M059J (cell line): ENCODE measurements around the gene CCDC182. TPM values are rescaled to one million over a fixed set of nuclear protein-coding genes. Genes with fewer than 3 reads are reported as not detected.

Experiments used
- DNase-seq: peaks from one replicate; pipeline ENCODE4 v3.0.0-alpha.2; 2012; ENCODE audit warnings: low read depth
- total RNA-seq: library from RNA; depleted of rRNA; stranded (reverse); fragments of >200 nt; shearing (Covaris generic); gene quantifications from 2 replicates; pipeline ENCODE4 v1.2.3, GENCODE V29; 2014; rRNA removed

CCDC182 gene
- total RNA-seq = not detected in 2 replicates

DNA sequence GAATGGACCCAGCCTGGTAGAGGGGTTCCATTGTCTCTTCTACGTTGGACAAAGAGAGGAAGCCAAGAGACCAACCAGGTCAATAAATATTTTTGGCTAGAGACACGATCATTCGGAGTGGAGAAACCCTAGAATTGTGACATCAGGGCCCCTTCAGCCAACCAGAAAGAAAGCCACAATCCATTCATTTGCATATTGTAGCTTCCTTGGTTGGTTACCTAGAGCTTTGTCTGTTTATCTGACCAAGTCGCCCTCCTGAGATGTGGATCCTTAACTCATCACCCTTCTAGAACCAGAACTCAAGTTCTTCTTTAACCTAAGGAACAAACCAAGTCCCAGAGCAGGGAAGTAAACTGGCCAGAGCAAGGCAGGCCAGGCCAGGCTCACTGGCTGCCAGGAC is at the start of gene CCDC182:
CCDC182 (minus strand) TSS at position 58 of the 400 bp plus-strand sequence; CDS start at position 31, 27 bp downstream.
- no peak for DNase-seq

DNA sequence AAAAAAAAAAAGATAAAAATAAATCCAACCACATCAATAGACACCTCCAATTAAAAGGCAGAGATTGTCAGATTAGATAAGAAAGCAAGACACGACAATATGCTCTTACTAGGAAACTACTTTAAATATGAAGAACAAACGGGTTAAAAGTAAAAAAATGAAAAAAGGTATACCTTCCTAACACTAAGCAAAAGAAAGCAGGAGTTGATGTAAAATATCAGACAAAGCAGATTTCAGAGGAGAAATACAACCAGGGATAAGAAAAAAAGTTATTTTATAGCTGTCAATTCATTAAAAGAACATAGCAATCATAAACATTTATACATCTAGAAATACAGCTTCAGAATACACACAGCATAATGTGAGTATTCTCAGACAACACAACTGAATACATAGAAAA is 49.7 kb upstream of the CCDC182 start:
- no peak for DNase-seq

DNA sequence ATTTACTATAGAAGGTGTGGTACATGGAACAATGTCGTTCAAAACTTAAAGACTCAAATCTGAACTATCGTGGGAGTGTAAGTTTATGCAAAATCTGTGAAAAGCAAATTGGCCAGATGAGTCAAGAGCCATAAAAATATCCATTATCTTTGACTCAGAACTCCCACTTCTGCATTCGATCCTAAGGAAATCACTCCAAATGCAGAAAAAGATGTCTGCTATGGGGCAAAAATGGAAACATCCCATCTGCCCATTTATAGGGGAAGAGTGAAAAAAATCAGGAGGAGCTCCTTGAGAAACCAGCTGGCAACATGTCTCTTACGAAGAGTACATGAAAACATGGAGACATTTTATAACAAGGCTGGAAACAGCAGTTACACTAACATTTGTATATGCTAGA is 43.6 kb upstream of the CCDC182 start:
- DNase-seq = no peak

DNA sequence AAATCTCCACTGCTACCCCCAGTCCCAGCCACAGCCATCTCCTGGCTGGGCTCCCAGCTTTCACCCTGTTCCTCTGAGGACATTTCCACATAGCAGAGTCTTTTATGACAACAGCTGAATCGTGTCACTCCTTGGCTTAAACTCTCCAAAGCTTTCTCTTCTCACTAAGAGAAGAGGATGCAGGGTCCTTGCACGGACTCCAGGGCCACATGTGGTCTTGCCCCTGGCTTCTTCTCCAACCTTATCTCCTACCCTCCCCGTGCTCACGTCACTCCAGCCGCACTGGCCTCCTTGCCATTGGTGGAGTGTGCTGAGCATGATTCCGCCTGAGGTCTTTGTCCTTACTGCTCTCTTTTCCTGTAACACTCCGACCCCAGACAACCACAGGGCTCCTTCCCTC is 39.9 kb upstream of the CCDC182 start:
- no peak for DNase-seq

DNA sequence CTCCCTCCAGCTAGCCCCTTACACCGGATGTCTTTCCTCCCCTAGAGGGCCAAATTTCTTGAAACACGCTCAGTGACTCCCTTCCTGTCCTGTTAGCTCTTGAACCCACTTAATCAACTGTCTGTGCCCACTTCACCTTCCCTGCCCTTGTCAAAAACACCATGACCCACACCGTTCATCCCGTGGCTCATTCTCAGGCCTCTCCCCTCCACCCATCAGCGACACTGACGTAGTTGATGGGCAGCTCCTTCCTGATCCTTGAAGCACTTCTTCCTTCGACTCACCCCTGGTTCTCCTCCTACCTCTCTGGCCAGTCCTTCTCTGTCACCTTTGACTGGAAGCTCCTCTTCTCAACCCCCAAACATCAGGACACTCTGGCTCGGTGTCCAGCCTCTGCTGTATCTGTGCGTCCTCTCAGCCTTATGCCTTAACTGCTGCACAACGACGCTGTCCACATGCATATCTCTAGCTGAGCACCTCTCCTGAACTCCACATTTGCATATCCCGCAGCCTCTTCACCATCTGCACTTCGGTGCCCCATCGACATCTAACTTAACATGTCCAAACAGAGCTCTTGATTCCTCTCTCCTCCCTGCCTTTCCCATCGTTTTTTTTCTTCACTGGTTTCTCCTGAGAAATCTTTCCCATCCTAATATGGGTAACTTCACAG is 39.3 kb upstream of the CCDC182 start:
- DNase-seq = no peak

DNA sequence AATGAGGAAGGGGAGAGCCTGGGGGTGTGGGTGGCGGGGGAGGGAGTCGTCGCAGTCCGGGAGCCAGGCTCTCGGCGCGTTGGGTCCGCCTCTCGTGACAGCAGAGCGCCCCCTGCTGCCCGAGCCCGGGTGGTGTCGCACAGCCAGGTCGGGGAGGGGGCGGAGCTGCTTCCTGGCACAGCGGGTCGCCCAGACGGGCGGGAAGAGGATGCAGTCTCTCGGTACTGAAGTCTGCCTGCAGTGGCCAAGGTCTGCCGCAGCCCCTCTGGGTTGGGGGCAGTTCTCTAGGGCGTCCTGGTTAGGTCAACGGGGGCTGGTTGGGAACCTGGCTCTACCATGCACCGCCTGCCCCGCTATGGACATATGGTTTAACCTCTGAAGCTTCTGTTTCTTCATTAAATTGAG is 38.2 kb upstream of the CCDC182 start:
- DNase-seq = peak; percentile 33

DNA sequence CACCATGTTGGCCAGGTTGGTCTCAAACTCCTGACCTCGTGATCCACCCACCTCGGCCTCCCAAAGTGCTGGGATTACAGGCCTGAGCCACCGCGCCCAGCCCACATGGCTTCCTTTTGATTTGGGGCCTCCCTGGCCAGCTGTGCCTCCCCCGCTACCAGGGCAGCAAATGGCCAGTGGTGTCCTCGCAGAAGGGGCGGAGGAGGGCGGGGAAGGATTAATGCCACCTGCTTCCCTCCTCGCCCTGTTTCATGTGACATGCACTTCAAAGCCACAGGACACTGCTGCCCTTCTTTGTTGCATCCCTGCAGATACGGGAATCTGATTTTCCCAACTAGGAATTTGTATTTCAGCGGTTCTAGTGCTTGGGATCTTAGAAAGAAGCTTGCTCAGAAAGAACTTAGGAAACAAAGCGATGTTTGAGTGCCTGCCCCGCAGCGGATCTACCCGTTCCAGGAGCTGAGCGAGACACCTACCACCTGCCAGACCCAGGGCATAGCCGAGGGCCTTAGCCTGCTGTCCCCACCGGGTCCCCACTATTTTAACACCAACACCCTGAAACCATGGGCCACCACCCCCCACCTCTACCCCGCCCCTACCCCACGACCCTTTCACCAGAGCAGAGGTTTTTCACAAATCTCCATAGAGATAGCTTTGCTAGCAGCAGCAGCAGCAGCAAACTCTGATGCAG is 37.7 kb upstream of the CCDC182 start:
- no peak for DNase-seq

DNA sequence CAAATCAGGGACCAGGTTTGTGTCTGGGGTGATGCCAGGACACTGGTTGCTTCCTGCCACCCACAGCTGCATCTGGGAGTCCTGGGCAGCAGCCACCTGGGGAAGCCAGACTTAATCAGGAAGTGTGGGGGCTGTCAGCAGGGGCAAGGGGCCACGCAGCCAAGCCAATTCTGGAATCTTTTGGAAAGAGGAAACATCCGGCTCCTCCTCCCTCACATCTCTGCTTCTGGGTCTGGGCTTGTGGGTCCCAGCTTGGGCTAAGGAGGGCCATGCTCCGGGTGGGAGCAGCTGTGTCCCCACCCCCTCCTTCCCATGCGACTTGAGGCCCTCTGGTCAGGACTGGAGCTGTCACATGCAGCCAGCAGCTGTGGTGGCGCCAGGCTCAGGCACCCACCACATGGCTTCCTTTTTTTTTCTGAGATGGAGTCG is 37.0 kb upstream of the CCDC182 start:
- no peak for DNase-seq

DNA sequence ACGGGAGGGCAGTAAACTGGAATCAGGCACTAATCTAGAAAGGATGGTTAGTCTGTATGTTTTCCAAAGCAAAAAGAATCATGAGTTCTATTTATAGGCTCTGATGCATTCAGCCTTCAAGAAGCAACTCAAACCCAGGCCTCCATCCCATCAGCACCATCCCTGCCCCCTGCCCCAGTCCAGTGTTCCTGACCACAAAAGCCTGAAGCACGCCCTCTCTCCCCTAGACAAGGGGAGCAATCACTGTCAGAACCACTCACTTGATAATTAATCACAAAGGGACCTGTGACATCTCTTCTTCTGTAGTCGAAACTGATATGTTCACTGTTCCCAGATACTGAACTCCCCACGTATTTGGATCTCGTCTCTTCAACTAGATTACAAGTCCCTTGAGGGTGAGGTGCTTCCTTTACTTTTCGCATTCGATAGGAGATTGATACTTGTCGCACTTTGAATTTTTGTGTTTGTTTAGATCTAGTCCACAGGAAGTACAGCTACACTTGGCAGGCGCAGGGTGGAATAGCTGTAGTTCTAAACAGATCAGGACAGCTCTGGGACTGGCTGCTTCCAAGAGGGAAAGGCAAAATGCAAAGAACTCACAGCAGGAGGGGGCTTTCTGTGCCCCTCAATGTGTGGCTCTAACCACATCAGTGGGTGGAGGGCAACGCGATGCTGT is 36.4 kb upstream of the CCDC182 start:
- no peak for DNase-seq

DNA sequence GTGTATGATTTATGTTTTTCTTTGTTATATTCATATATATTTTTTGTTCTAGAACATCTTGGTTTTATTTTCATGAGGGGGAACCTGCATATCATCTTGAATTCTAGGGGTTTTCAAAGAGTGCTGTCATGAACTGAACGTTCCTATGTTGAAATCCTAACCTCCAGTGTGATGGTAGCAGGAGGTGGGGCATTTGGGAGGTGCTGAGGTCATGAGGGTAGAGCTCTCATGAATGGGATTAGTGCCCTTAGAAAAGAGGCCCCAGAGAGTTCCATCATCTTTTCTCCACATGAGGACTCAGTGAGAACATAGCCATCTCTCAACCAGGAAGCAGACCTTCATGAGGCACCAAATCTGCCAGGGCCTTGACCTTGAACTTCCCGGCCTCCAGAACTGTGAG is 34.6 kb upstream of the CCDC182 start:
- DNase-seq = no peak

DNA sequence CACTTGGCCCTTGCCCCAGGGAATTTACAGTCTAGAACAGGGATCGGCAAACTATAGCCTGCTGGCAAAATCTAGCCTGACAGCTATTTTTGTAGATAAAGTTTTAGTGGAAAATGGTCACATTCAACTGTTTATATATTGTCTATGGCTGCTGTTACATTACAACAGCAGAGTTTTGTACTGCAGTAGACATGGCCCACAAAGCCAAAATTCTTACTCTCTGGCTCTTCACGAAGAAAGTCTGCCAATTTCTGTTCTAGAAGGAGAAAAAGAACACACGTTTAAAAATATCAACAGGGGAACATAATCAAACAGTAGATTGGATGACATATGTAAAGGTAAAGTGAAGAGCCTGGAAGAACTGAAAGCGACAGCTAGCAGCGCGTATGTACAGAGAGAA is 33.2 kb upstream of the CCDC182 start:
- no peak for DNase-seq

DNA sequence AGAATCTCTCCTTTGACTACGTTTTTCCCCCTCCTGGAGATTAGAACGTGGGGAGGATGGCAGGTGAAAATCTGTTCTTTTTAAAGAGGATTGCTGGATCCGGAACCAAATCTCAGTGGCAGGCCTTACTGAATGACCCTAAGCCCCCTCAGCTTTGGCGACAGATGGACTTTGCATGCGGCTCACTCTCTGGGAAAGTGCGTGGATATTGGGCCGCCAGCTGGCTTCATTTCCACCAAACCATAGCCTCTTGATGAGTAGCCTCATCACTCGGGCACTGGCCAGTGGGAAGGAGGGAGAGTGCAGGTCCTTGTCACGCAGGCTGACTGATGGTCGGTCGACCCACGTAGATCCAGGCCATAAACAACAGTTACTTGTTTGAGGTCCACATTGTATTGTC is 31.3 kb upstream of the CCDC182 start:
- no peak for DNase-seq

DNA sequence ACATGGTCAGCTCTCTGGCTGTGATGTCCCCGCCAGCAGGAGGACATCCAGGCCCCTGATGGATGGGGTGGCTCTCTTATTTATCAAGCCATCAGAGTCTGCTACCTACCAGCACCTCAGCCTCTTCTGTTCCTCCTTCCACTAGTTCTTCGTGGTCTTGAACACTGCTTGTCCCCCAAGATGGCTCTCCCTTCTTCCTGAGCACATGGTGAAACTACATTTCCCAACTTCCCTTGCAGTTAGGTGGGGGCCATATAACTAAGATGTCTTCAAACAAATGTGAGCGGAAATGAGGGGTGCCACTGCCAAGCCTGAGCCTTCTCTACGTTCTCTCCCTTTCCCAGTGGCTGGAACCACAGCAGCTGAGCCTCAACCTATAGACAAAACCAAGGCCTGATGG is 29.8 kb upstream of the CCDC182 start:
- DNase-seq = no peak

DNA sequence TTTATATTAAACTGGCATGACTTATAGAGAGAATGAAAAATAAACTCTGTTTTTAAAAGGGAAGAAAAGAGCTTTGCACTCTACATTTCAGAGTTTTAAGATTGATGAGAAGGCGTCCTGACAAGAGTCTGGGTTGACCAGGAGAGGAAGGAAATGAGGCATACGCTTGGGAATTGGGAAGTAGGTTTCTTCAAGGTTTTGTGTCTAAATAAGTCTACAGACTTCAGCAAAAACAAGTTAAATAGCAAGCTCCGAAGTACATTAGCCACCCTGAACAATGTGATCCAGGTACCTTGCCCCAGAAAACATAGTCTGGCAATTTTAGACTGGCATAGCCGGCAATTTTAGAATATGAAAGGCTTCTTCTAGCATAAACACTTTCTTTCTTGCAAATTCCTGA is 28.5 kb upstream of the CCDC182 start:
- DNase-seq = no peak

DNA sequence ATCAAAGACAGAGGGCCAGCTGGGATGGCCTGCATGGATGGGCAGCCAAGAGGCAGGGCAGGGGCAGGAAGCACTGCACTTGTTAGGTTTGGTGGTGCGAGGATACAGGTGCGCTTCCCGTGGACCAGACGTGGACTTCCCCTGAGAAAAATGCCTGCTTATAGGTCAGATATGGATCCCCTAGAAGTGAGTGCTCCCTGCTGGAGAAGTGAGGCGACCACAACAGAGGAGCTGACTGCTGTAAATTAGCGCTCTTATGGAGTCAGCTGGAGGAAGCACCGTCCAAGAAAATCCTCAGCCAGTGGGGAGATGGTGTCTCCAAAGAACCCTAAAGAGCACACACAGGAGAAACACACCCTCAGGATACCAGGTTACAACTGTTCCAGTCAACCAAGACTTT is 27.7 kb upstream of the CCDC182 start:
- no peak for DNase-seq

DNA sequence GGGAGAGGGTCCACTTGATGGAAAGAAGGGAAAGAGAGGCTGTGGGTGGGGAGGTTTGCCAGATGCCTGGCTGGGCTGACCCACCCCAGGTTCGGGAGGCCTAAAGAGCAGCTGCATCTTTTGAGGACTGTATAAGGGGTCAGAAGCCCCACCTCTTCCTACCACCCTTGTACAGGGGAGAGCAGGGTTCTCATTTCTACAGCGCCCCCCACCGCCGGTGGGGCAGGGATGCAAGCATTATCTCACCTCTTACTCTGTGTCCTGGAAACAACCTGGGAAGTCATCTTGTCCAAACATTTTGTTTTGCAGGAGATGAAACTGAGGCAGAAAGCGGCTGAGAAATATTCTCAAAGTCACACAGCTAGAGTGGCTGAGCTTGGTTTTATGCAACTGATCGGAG is 22.5 kb upstream of the CCDC182 start:
- DNase-seq = no peak

DNA sequence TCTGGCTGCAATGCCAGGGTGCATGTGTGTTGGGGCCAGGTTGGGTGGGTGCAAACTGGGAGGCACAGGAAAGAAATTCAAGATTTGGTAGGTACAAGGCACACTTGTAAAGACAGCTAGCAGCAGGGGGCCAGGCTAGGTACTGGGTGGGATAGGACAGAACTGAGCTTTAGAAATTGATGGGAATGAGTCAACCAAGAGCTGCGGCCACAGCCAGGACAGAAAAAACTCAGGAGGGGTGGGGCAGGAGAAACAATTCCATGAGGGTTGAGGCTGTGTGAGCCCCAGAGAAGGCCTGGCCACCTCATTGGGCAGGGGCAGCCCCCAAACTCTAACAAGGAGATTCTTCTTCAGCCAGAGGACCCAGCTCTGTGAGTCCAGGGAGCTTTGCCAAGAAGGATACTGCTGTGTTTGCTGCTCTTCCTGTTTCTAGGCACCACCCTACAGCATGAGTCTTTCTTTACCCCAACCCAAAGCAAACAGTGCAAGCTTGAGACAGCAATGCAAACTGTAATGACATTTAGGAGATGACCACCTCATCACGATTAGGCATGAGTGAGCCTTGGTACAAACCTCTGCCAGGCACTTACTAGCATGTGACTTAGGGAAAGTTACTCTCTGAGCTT is 21.3 kb upstream of the CCDC182 start:
- DNase-seq = no peak

DNA sequence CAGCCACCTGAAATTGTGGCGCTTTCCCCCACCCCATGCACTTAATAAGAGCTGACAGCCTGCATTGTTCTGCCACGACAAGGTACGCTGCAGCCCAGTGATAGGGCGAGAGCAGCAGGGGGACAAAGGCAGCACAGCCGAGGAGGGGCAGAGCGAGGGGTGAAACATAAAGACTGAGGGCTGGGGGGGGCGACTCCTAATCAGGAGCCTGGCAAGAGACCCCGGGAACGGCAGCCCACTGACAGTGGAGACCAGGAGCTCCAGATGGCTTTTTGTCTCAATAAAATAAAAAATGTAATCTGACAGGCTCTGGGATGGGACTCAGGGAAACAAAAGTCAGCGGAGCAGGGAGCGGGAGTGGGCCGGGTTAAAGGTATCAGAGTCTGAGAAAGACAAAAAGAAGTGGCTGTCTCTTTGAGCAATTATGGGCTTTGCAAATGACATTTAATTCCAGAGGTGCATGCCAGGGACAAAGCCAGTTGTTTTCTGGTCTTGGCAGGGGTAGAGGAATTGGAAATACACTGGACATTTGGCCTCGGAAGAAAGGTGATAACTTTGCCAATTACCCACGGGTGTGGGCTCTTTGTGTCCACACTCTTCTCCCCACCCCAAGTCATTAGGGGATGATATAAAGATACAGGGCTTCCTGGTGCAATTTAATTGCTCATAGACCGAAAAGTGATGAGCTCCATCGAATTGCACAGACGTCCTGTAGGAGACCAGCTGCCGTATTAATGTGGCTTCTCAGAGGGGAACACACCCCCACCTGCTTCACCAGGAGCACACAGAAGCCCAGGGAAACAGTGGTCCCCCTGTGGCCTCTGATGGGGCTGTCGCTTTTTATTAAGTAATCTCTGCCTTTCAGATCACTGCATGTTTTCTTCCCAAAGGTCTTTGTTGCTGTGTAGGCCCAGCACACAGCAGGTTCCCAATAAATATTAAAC is 17.6 kb upstream of the CCDC182 start:
- DNase-seq = no peak

DNA sequence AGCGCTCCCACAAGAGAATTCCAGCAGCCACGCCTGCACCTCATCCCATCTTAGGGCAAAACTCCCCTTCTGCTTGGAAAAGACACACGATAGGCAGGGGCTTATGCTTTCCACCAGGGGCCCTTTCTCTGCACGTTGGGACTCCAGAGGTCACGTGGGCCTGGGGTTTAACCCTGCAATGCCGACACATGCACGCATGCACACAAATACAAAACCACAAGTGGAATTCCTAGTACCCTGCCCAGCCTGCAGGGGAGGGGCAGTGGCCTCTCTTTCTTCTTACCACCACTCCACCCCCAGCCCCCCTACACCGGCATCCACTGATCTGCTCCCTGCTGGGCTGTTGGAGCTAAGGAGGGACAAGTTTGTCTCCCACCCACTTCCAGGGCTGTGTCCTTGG is 16.8 kb upstream of the CCDC182 start:
- DNase-seq = no peak

DNA sequence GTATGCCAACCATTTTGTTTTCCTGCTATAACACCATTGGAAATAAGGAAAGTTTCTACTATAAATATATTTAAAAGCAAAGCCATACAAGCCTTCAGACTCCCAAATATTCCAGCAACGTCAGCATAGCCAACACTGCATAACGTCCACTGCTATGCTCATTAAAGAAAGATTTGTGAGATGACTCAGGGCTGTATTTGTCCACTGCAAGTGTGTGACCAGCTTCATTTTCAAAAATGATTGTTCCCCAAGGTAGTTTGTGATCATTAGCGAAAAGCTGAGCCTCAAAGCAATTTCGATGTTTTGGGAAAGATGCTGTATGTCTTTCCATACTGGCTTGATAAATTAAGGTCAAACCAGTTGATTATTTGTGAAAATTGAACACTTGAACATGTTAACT is 14.9 kb upstream of the CCDC182 start:
- peak; percentile 9 for DNase-seq

DNA sequence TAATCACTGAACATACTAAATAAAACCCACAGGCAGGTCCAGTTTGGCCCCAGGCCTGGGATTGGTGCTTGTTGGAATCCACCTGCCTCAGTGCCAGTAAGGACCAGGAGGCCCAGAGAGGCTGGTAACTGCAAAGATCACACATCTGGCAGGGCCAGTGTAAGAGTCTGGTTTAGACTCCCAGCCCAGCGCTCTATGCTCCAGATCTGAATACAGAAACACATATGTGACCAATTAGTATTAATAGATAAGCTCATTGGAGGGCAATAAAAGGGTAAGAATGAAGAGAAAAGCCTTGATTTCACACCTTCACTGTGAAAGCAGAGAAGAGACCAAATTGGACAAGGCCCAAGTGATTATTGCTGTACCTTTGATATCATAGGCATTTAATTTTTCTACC is 13.6 kb upstream of the CCDC182 start:
- DNase-seq = no peak

DNA sequence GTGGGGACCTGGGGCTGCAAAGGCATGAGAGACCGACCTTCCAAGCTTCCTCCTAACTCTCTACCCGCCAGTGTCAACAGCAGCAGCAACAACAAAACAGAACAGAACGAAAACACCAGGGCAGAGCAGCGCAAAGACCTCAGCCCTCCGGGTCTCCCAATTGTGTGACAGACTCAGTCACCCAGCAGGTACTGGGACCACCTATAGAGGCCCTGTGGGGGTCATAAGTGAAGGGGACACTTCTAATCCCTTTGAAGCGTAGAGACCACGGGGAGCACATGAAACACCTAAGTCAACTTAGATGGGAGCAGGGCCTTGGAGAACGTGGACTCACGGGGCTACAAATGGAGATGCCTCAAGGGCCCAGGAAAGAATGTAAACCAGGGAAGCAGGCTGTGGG is 12.6 kb upstream of the CCDC182 start:
- DNase-seq = no peak
